ENCODE results near the gene VWA5B1. TPM values are rescaled to one million over a fixed set of nuclear protein-coding genes. Genes with fewer than 3 reads are reported as not detected.

VWA5B1 gene
- total RNA-seq, 1 donor from 2014 or later: not detected

GRCh38 chr1:20381045-20381641 lies 90.5 kb downstream of the VWA5B1 start:
- no peak for TF ChIP-seq CTCF (conservative IDR thresholded peaks at IDR 0.05; ENCODE audit: low read depth, low read length)
- no peak overlapping the region for H3K4me3 ChIP-seq (ENCODE audit: low read depth, low read length)
- DNase-seq (ENCODE audit: low read depth): no peak

- no peak for TF ChIP-seq CTCF (conservative IDR thresholded peaks at IDR 0.05; ENCODE audit: low read depth, low read length)
- H3K4me3 ChIP-seq (ENCODE audit: low read depth, low read length): no peak overlapping the region
- no peak for DNase-seq (ENCODE audit: low read depth)
Measured at GRCh38 chr1:20381961-20382360, 91.3 kb downstream of the VWA5B1 start.

- no peak for DNase-seq (ENCODE audit: low read depth)
- H3K4me3 ChIP-seq (ENCODE audit: low read depth, low read length): no peak overlapping the region
- TF ChIP-seq CTCF (conservative IDR thresholded peaks at IDR 0.05; ENCODE audit: low read depth, low read length): no peak
Measured at GRCh38 chr1:20382711-20383110, 92.0 kb downstream of the VWA5B1 start.

GRCh38 chr1:20383631-20384030 lies 93.0 kb downstream of the VWA5B1 start:
- DNase-seq (ENCODE audit: low read depth): no peak
- no peak for TF ChIP-seq CTCF (conservative IDR thresholded peaks at IDR 0.05; ENCODE audit: low read depth, low read length)
- H3K4me3 ChIP-seq (ENCODE audit: low read depth, low read length): no peak overlapping the region

GRCh38 chr1:20385630-20386029 lies 95.0 kb downstream of the VWA5B1 start:
- TF ChIP-seq CTCF (conservative IDR thresholded peaks at IDR 0.05; ENCODE audit: low read depth, low read length): no peak
- no peak for DNase-seq (ENCODE audit: low read depth)
- H3K4me3 ChIP-seq (ENCODE audit: low read depth, low read length): no peak overlapping the region

GRCh38 chr1:20386323-20387081 lies 95.8 kb downstream of the VWA5B1 start:
- no peak for DNase-seq (ENCODE audit: low read depth)
- H3K4me3 ChIP-seq (ENCODE audit: low read depth, low read length): no peak overlapping the region
- TF ChIP-seq CTCF (conservative IDR thresholded peaks at IDR 0.05; ENCODE audit: low read depth, low read length): no peak

- no peak for DNase-seq (ENCODE audit: low read depth)
- no peak overlapping the region for H3K4me3 ChIP-seq (ENCODE audit: low read depth, low read length)
- no peak for TF ChIP-seq CTCF (conservative IDR thresholded peaks at IDR 0.05; ENCODE audit: low read depth, low read length)
Measured at GRCh38 chr1:20389571-20389970, 98.9 kb downstream of the VWA5B1 start.

Measured in epithelial cell of proximal tubule (primary cell).